HG03520 (cell line): ENCODE data around the gene NCR1.
"Not testable (repeated sequence)": the region's sequence is repeated elsewhere in the genome, so short reads cannot be mapped to it uniquely, and the experiment has no call there.

Experiments used
- ATAC-seq: cut with Tn5 transposase; IDR thresholded peaks from one replicate; pipeline ENCODE4 v1.9.1; 2021; ENCODE audit warnings: mild to moderate bottlenecking, moderate library complexity; ENCODE audit not compliant: unreplicated experiment

Gene NCR1, protein sequence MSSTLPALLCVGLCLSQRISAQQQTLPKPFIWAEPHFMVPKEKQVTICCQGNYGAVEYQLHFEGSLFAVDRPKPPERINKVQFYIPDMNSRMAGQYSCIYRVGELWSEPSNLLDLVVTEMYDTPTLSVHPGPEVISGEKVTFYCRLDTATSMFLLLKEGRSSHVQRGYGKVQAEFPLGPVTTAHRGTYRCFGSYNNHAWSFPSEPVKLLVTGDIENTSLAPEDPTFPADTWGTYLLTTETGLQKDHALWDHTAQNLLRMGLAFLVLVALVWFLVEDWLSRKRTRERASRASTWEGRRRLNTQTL

DNA sequence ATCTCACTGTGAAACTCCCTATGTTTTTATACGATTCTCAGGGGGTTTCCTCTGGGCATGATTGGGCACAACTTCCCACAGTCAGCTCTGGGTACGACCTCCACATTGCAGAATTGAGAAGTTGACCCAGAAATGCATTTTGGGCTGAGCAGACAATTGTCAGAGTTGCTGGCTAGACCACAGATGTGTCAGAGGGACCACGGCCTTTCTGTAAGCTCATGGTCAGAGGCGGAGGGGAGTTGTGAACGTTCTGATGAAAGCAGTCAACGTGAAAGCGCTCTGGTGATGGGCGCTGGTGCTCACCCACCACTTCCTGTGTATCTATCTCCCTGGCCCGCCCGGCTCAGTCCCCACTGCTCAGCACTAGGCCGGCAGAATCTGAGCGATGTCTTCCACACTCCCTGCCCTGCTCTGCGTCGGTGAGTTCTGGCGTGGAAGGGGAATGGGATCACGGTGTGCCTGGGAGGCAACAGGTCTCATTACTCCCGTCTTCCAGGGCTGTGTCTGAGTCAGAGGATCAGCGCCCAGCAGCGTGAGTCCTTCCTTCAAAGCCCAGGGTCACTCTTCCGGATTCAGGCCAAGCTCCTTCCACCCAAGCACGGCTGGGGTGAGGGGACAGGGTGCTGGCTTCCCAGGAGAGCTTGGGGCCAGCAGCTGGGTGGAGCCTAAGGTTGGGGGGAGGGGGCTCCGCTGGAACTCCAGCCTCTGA is at the start of gene NCR1:
Gene NCR1, plus strand, starts transcription at position 346 of the 709 bp plus-strand sequence. Its CDS starts 40 bp downstream, at position 386.
- no peak for ATAC-seq

DNA sequence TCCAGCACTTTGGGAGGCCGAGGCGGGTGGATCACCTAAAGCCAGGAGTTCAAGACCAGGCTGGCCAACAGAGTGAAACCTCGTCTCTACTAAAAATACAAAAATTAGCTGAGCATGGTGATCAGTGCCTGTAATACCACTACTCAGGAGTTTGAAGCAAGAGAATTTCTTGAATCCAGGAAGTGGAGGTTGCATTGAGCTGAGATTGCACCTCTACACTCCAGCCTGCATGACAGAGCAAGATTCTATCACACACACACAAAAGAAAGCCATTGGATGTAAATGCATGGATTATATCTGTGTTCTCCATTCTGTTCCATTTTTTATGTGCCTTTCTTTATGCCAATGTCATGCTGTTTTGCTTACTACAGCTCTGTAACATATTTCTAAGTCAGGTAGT is 47.5 kb upstream of the NCR1 start:
- ATAC-seq = not testable (repeated sequence)

DNA sequence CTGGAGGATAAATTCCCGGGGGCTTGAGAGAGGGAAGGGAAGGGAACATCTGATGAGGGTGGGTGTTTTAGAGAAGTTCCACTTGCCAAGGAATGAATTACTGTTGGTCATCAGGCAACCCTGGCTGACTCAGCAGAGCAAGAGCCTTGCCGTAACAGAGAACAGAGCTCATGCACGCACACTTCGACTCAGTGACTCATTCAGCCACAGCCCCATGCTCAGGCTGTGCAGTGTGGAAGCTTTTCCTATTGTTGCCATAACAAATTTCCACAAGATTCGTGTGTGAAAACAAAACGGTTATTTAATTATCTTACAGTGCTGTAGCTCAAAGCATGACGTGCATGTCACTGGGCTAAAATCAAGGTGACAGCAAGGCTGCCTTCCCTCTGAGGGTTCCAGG is 46.5 kb upstream of the NCR1 start:
- not testable (repeated sequence) for ATAC-seq

DNA sequence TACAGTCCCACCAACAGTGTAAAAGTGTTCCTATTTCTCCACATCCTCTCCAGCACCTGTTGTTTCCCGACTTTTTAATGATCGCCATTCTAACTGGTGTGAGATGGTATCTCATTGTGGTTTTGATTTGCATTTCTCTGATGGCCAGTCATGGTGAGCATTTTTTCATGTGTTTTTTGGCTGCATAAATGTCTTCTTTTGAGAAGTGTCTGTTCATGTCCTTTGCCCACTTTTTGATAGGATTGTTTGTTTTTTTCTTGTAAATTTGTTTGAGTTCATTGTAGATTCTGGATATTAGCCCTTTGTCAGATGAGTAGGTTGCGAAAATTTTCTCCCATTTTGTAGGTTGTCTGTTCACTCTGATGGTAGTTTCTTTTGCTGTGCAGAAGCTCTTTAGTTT is 42.5 kb upstream of the NCR1 start:
- not testable (repeated sequence) for ATAC-seq

DNA sequence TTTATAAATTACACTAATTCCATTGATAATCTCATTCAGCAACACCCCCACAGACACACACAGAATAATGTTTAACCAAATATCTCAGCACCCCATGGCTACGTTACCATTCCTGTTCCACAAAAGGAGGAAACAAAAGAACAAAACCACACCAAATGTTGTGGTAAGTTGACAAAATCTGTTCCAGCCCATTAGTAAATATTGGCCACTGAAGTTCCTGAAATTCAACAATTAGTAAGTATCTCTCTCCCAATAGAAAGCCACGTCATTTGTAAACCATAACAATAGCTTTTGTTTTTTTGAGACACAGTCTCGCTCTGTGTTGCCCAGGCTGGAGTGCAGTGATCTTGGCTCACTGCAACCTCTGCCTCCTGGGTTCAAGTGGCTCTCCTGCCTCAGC is 34.3 kb upstream of the NCR1 start:
- ATAC-seq = no peak

DNA sequence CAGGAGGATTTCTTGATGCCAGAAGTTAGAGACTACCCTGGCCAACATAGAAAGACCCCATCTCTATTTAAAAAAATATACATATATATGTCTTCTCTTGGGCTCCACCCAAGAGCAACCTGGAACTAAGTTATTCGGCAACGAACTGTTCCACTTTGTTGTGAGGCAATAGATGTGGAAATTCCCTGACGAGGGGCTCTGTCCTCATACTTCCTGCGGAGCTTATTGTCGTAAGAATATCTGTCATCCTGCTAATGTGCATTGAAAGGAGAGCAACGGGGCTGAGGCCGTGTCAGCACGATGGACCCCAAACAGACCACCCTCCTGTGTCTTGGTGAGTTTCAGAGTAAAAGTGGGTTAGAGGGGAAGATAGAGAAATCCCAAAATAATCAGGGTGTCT is 32.0 kb upstream of the NCR1 start, which contains the start of gene FCAR:
Gene FCAR, plus strand, starts transcription at position 246 of the 400 bp plus-strand sequence. Its CDS starts 55 bp downstream, at position 301.
- ATAC-seq = no peak

DNA sequence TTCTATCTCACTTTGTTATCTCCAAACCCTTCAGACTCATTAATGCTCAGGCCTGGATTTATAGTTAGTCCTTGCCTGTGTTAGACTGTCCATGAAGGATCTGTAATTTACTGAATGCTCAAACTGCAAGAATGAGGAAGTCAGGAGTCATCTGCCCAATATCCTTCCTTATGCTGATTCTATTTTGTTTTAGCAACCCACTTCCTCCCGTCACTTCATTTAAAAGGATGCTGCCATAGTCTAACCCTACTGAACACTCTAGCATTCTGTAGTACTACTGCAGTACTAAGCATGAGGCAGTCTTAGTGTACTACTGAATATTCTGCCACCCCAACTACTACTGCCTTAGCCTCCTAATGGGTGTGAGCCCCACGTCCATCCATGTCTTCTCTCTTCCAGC is 30.4 kb upstream of the NCR1 start:
- ATAC-seq = no peak

DNA sequence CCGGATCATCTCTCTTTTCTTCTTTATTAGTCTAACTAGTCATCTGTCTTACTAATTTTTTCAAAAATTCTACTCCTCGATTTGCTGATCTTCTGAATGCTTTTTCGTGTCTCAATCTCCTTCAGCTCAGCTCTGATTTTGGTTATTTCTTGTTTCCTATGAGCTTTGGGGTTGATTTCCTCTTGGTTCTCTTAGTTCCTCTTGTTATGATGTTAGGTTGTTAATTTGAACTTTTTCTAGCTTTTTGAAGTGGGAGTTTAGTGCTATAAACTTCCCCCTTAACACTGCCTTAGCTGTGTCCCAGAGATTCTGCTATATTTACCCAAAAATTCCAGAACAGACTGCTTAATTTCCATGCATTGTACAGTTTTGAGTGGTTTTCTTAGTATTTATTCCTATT is 28.5 kb upstream of the NCR1 start:
- no peak for ATAC-seq

DNA sequence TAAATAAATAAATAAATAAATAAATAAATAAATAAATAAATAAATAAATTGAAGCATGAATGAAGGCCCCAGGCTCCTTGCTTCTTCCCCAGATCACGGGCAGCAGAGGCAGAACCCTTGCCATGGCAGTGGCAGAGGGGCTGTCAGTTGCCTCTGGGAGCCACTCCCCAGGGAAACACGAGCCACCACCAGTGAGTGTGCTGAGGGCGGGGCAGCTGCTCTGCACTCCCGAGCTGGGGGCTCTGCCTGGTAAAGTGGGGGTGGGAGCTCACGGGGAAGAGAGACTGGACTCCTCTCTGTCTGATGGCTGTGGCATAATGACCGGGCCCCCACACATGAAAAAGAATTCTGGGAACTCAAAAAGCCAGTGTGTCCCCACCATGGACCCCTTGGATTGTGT is 24.1 kb upstream of the NCR1 start:
- no peak for ATAC-seq

DNA sequence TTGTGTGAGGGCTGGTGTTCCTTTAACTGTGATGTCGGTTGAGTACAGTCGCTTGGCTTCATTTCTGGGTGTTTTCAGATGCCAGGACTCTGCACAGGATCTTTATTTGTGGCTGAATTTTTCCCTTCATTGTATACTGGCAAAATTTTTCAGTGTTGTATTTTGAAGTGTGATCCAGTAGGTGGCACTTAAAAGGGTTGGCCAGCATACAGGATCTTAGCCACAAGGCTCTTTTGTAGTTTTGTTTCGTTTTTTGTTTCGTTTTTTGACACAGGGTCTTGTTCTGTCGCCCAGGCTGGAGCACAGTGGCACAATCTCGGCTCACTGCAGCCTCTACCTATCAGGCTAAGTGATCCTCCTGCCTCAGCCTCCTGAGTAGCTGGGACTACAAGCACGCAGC is 23.2 kb upstream of the NCR1 start:
- ATAC-seq = no peak

DNA sequence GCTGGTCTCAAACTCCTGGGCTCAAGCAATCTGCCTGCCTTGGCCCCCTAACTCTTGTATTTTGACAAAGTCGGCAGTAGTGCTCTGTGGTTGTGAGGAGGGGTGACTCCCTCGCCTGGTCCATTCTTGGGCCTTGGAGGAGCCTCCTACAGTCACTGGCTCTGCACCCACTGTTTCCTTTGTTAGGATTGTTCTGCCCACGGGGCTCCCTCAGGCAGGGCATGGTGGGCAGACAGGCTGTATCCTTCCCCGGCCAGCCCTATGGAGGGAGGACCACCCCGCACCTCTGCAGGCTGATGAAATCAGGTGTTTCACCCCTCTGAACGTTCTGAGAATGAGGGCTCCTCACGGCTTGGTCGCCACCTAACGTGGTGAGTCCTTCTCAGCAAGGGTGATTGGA is 22.7 kb upstream of the NCR1 start:
- ATAC-seq = no peak

DNA sequence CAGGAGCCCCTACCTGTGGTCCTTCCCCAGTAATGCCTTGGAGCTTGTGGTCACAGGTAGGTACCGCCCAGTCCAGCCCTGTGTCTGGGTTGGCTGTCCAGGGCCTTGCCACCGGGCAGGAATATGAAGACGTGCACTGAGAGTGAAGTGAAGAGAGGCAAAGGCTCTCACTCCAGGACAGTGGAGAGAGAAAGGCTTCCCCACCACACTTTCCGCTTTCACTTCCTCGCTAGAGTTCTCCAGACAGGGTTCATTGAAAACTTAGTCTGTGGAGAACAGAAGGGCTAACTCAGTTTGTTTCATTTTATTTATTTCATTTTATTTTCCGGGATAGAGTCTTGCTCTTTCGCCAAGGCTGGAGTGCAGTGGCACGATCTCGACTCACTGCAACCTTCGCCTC is 17.7 kb upstream of the NCR1 start:
- ATAC-seq = no peak

DNA sequence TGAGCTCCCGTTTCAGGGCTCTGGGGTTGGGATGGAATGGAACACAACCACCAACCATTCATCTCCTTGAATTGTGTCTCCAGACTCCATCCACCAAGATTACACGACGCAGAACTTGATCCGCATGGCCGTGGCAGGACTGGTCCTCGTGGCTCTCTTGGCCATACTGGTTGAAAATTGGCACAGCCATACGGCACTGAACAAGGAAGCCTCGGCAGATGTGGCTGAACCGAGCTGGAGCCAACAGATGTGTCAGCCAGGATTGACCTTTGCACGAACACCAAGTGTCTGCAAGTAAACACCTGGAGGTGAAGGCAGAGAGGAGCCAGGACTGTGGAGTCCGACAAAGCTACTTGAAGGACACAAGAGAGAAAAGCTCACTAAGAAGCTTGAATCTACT is 16.4 kb upstream of the NCR1 start:
- ATAC-seq = no peak

DNA sequence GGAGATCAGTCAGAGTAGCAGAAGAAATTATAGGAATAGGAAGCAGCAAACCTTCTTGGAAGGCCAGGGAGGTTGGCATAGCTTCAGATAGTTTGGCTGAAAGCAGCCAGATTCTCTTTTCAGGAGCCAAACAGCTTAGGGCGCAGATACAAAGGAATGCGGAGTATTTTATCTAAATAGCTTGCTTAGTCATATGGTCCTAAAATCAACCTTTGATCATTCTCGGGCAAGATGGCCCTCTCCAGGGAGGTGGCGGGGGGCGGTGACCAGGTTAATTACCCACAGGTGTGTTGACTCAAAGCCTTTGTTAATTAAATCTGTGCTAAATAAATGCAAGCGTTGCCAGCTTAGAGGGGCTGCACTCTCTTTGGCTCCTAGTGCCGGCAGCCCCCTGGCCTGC is 12.5 kb upstream of the NCR1 start:
- no peak for ATAC-seq

DNA sequence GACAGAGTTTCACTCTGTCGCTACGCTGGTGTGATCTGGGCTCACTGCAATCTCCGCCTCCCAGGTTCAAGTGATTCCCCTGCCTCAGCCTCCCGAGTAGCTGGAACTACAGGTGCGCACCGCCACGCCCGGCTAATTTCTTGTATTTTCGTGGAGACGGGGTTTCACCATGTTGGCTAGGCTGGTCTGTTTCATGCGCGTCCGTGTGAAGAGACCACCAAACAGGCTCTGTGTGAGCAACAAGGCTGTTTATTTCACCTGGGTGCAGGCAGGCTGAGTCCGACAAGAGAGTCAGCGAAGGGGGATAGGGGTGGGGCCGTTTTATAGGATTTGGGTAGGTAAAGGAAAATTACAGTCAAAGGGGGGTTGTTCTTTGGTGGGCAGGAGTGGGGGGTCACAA is 11.8 kb upstream of the NCR1 start:
- not testable (repeated sequence) for ATAC-seq

DNA sequence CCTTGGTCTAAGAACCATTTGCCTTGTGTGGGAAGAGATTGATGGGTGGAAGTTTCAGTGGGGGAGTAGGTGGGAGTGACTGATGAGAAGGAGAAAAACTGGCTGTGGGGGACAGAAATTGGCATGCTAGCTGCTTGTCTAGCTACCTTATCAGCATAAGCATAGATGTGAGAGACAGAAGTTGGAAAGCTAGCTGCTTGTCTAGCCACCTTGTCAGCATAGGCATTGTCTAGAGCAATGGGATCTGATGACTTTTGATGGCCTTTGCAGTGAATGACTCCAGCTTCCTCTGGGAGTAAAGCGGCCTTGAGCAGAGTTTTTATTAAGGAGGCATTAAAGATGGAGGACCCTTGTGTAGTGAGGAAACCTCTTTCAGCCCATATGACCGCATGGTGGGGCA is 9.9 kb upstream of the NCR1 start:
- ATAC-seq = no peak

DNA sequence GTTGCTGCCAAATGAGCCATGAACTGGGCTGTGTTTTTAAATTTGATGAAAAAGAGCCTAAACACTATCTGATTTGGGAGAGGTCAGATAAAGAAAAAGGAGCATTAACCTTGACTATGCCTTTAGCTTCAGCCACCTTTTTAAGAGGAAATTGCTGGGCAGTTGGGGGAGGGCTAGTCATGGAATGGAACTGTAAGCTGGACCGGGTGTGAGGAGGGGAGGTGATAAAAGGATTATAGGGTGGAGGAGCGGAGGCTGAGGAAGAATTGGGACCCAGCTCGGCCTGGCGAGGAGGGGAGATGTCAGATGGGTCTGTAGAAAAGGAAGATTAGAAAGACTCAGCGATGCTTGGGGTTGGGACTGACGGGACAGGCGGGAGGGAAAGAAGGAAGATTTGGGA is 7.3 kb upstream of the NCR1 start:
- ATAC-seq = not testable (repeated sequence)

DNA sequence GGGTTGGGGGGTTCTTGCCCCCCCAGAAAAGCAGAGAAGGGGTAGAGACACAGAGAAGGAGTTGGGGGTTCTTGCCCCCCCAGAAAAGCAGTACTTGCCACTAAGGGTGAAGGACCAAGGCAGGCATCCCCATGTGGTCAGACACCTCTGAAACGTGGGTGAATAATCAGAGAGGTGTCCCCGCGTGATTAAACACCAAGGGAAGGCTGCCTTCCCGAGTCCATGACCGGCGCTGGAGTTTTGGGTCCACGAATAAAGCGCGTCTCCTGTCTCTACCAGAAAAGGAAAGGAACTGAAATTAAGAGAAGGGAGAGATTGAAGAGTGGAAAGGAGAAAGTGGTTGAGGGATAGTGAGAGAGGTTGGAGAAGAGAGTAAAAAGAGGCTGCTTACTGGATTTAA is 6.3 kb upstream of the NCR1 start:
- ATAC-seq = not testable (repeated sequence)

DNA sequence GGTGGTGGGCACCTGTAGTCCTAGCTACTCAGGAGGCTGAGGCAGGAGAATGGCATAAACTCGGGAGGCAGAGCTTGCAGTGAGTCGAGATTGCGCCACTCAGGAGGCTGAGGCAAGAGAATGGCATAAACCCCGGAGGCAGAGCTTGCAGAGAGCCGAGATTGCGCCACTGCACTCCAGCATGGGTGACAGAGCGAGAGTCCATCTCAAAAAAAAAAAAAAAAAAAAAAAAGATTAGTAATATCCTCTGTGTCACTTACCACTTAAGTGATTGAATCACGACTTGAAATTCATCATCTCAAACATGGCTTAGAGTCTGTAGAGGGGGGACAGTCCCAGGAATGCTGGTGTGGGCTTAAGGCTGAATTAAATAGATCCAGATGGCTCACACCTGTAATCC is 4.8 kb upstream of the NCR1 start:
- not testable (repeated sequence) for ATAC-seq

DNA sequence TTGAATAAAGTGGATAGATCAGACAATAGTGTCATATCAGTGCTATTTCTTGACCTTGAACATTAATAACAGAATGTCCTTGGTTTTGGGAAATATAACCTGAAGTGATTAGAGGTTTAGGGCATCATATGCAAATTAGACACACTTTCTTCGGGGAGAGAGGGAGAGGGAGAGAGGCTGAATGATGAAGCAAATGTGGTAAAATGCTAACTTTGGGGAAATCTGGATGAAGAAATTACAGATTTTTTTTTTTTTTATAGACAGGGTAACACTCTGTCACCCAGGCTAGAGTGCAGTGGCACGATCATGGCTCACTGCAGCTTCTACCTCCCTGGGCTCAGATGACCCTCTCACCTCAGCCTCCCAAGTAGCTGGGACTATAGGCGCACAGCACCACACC is 3.9 kb upstream of the NCR1 start:
- ATAC-seq = no peak

DNA sequence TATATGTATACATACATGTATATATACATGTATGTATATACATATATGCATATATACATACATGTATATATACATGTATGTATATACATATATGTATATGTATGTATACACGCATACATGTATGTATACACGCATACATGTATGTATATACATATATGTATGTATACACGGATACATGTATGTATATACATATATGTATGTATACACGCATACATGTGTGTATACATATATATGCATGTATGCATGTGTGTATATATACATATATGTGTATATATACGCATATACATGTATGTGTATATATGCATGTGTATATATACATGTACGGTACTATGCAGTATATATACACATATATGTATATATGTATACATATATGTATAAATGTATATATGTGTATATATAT is 2.6 kb upstream of the NCR1 start:
- ATAC-seq = no peak

DNA sequence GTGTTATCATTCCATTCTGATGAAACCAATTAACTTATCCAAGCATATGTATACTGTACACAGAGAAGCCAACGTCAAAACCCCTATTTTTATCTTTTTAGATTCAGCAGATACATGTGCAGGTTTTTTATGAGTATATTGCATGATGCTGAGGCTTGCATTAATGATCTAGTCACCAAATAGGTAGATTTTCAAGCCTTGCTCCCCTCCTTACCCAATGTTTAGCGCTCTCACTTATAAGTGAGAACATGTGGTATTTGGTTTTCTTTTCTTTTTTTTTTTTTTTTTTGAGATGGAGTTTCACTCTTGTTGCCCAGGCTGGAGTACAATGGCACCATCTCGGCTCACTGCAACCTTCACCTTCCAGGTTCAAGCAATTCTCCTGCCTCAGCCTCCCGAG is 1.7 kb upstream of the NCR1 start:
- ATAC-seq = not testable (repeated sequence)

DNA sequence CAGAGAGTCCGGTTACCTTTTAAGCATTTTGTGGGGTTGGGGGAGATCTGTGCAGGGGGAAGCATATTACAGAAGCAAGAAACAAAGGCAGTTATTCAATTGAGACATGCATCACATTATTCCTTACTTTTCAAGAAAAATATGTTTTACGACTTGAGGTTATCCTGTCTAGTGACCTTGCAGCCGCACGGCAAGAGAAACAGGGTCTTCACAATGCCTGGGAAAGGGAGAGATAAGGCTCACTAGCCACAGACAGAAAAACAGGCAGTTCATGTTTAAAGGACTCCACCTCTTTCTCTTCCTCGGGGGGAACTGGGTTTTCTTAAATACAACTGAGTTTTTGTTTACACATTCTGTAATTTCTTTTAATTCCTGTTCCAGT is 536 bp upstream of the NCR1 start:
- ATAC-seq = no peak
